ENCODE results near the gene HPSE2. TPM values are rescaled to one million over a fixed set of nuclear protein-coding genes. Genes with fewer than 3 reads are reported as not detected.

The HPSE2 gene
- total RNA-seq, 1 experiment from 2014 or later: 0.20 TPM

GRCh38 chr10:98419469-98420261 is 816.0 kb downstream of the HPSE2 start:
- H3K23me2 ChIP-seq (ENCODE audit: insufficient read length, low read depth, low read length, poor library complexity, severe bottlenecking): peaks cover 5% of the 10 kb centered on the region
- WGBS (ENCODE audit: extremely low coverage, insufficient read length, low lambda C conversion rate): no CpG with 5 or more reads among the region's 17 CpGs

More at GRCh38 chr10:98419469-98420261, 816.0 kb downstream of the HPSE2 start:
- H3K4me1 ChIP-seq (ENCODE audit: insufficient read depth, low read length): peaks cover under 1% of the 10 kb centered on the region; the same call in 1 of the 2 replicates
- TF ChIP-seq, protein P1, sequence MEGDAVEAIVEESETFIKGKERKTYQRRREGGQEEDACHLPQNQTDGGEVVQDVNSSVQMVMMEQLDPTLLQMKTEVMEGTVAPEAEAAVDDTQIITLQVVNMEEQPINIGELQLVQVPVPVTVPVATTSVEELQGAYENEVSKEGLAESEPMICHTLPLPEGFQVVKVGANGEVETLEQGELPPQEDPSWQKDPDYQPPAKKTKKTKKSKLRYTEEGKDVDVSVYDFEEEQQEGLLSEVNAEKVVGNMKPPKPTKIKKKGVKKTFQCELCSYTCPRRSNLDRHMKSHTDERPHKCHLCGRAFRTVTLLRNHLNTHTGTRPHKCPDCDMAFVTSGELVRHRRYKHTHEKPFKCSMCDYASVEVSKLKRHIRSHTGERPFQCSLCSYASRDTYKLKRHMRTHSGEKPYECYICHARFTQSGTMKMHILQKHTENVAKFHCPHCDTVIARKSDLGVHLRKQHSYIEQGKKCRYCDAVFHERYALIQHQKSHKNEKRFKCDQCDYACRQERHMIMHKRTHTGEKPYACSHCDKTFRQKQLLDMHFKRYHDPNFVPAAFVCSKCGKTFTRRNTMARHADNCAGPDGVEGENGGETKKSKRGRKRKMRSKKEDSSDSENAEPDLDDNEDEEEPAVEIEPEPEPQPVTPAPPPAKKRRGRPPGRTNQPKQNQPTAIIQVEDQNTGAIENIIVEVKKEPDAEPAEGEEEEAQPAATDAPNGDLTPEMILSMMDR (conservative IDR thresholded peaks at IDR 0.05): no peak
- H2BK15ac ChIP-seq (ENCODE audit: low read depth, low read length): no peak overlapping the region
- no peak overlapping the region for H2BK120ac ChIP-seq (ENCODE audit: low read depth, low read length, poor library complexity, severe bottlenecking)
- H3T11ph ChIP-seq (ENCODE audit: low read length): no peak overlapping the region
- H3K23ac ChIP-seq (ENCODE audit: insufficient read length, low read depth, low read length): no peak overlapping the region
- H4K5ac ChIP-seq (ENCODE audit: insufficient read length, low read depth, low read length): no peak overlapping the region
- no peak overlapping the region for H2BK5ac ChIP-seq (ENCODE audit: insufficient read length, low read length)
- no peak overlapping the region for H2AK5ac ChIP-seq (ENCODE audit: insufficient read length, low read length)
- H2BK20ac ChIP-seq (ENCODE audit: low read depth, low read length, poor library complexity, severe bottlenecking): no peak overlapping the region
- no peak overlapping the region for H3K18ac ChIP-seq (ENCODE audit: insufficient read length, low read depth, low read length)
- no peak overlapping the region for H3K4me2 ChIP-seq (ENCODE audit: insufficient read depth, insufficient read length, low read length)
- H2BK12ac ChIP-seq (ENCODE audit: insufficient read length, low read depth, low read length): no peak overlapping the region
- no peak overlapping the region for H3K9ac ChIP-seq (ENCODE audit: extremely low read depth, insufficient read length, low read length)
- peaks cover 11% of the 10 kb centered on the region in 2 experiments for H3K4me1 Mint-ChIP-seq
- no peaks in the 10 kb centered on the region for H3K79me1 ChIP-seq (ENCODE audit: insufficient read depth, low read depth, low read length, poor library complexity, severe bottlenecking)
- no peaks in the 10 kb centered on the region for H3K9me3 ChIP-seq (ENCODE audit: control insufficient read depth, low read depth, low read length)
- H3K27me3 Mint-ChIP-seq (ENCODE audit: low read depth): no peaks in the 10 kb centered on the region
- H3K14ac ChIP-seq (ENCODE audit: insufficient read depth, low read length): no peak overlapping the region; the same call in 1 of the 2 replicates
- no peaks in the 10 kb centered on the region for H4K20me1 ChIP-seq (ENCODE audit: control insufficient read depth, insufficient read depth, insufficient read length)
- no peaks in the 10 kb centered on the region for H3K27me3 ChIP-seq (ENCODE audit: insufficient read depth, low read length)
- no peaks in the 10 kb centered on the region for H3K79me2 ChIP-seq (ENCODE audit: insufficient read depth, low read length)
- no peak overlapping the region for H4K8ac ChIP-seq (replicated peaks; ENCODE audit: insufficient read length, low read depth, low read length)
- H3K4ac ChIP-seq (ENCODE audit: low read depth, low read length): no peak overlapping the region
- H2AFZ ChIP-seq (ENCODE audit: low read length): no peak overlapping the region
- H4K91ac ChIP-seq (ENCODE audit: insufficient read length, low read depth, low read length): no peak overlapping the region
- H3K27ac Mint-ChIP-seq: no peak overlapping the region
- no peak overlapping the region for H3K4me3 Mint-ChIP-seq
- no peak overlapping the region for H3K56ac ChIP-seq (ENCODE audit: insufficient read length, low read depth, low read length)
- peaks cover 0 to 8% (median 4%) of the 10 kb centered on the region in 3 experiments; a peak in 3 of 7 replicates for H3K36me3 Mint-ChIP-seq (ENCODE audit: insufficient read depth in 1 of 3, low read depth in 3 of 3)
- H3K27ac ChIP-seq (ENCODE audit: insufficient read length, low read depth, low read length): no peak overlapping the region
- no peaks in the 10 kb centered on the region for H3K9me3 Mint-ChIP-seq
- no peak for DNase-seq
